ENCODE results near the gene ZSWIM5. TPM values are rescaled to one million over a fixed set of nuclear protein-coding genes. Genes with fewer than 3 reads are reported as not detected.
"Not testable (repeated sequence)": the region's sequence is repeated elsewhere in the genome, so short reads cannot be mapped to it uniquely, and the experiment has no call there.

ZSWIM5 gene
- total RNA-seq, 1 experiment from 2014 or later, result 2.2 TPM

DNA sequence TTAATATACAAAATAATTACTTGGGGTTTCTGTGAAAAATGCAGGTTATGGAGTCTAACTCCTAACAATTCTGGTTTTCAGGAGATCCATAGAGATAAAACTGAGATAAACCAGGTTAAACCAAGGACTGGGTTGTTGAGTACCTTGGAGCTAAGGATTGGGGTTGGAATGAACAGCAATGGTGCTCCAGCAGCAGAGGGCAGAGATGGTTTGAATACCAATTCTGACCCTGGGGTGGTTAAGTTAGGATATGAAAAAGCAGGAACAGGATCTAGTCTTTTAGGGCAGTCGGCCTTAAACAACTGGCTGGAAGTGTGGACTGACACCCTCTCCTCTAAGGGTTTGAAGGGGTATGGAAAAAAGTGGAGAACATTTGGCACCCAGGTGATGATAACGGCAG, 141.3 kb downstream of the ZSWIM5 start (continued):
- TF ChIP-seq IRF2 (CRISPR knock-in tag; IDR thresholded peaks at IDR 0.05; ENCODE audit: borderline replicate concordance, low read depth) (no peak), ETV6 (CRISPR knock-in tag; IDR thresholded peaks at IDR 0.05) (no peak), ESRRA (CRISPR knock-in tag; IDR thresholded peaks at IDR 0.05; ENCODE audit: borderline replicate concordance) (no peak)
- TF ChIP-seq, protein P1, sequence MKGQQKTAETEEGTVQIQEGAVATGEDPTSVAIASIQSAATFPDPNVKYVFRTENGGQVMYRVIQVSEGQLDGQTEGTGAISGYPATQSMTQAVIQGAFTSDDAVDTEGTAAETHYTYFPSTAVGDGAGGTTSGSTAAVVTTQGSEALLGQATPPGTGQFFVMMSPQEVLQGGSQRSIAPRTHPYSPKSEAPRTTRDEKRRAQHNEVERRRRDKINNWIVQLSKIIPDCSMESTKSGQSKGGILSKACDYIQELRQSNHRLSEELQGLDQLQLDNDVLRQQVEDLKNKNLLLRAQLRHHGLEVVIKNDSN (CRISPR knock-in tag; IDR thresholded peaks at IDR 0.05), result no peak
- TF ChIP-seq, protein P2, sequence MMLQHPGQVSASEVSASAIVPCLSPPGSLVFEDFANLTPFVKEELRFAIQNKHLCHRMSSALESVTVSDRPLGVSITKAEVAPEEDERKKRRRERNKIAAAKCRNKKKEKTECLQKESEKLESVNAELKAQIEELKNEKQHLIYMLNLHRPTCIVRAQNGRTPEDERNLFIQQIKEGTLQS (CRISPR knock-in tag; conservative IDR thresholded peaks at IDR 0.05), result no peak

DNA sequence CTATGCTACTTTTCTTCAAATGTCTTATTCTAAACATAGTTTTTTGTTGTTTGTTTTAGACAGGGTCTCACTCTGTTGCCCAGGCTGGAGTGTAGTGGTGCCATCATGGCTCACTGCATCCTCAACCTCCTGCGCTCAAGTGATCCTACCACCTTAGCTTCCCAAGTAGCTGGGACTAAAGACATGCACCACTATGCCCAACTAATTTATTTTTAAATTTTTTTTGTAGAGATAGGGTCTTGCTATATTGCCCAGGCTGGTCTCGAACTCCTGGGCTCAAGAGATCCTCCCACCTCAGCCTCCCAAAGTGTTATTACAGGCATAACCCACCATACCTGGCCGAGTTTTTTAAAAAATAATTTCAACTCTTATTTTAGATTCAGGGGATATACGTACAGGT, 143.9 kb downstream of the ZSWIM5 start:
- ATAC-seq; H3K27me3 Mint-ChIP-seq (ENCODE audit: low read depth); H3K4me3 Mint-ChIP-seq; DNase-seq (ENCODE audit: low spot score); H3K9me3 Mint-ChIP-seq; H3K36me3 Mint-ChIP-seq; H3K4me1 Mint-ChIP-seq; H3K27ac Mint-ChIP-seq; CTCF ChIA-PET; POLR2A ChIA-PET: not testable (repeated sequence)
- peak; percentile 5; the same call in 1 of the 2 replicates for TF ChIP-seq ZNF121 (CRISPR knock-in tag; IDR thresholded peaks at IDR 0.05)

DNA sequence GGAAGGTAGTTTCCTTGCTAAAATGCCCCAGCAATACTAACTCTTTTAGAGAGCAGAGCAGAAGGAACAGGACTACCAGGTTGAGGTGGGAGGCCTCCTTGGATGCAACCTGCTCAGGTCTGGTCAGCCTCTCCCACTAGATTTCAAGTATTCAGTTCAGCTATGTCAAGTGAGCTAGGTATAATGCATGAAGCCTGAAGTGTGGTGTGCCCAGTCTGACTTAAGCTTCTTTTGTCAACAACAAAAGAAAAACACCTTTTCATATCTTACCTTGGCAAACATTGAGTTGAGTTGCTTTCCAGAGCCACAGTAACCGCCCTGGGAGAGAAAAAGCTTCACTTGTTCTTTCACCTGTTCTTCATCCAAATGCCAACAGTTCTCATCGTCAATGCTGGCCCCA, 146.6 kb downstream of the ZSWIM5 start:
- DNase-seq (ENCODE audit: low spot score), result no peak
- TF ChIP-seq, protein P3, sequence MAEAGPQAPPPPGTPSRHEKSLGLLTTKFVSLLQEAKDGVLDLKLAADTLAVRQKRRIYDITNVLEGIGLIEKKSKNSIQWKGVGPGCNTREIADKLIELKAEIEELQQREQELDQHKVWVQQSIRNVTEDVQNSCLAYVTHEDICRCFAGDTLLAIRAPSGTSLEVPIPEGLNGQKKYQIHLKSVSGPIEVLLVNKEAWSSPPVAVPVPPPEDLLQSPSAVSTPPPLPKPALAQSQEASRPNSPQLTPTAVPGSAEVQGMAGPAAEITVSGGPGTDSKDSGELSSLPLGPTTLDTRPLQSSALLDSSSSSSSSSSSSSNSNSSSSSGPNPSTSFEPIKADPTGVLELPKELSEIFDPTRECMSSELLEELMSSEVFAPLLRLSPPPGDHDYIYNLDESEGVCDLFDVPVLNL (CRISPR knock-in tag; IDR thresholded peaks at IDR 0.05; ENCODE audit: borderline replicate concordance, low read depth), result no peak
- TF ChIP-seq PRRX2 (CRISPR knock-in tag; IDR thresholded peaks at IDR 0.05), result no peak
- TF ChIP-seq SOX15 (CRISPR knock-in tag; IDR thresholded peaks at IDR 0.05), result no peak
- TF ChIP-seq SMAD3 (CRISPR knock-in tag; IDR thresholded peaks at IDR 0.05; ENCODE audit: borderline replicate concordance), result no peak
- no peak for TF ChIP-seq NFYB (CRISPR knock-in tag; conservative IDR thresholded peaks at IDR 0.05; ENCODE audit: low read depth)
- TF ChIP-seq SP1 (CRISPR knock-in tag; conservative IDR thresholded peaks at IDR 0.05), result no peak
- TF ChIP-seq, protein P4, sequence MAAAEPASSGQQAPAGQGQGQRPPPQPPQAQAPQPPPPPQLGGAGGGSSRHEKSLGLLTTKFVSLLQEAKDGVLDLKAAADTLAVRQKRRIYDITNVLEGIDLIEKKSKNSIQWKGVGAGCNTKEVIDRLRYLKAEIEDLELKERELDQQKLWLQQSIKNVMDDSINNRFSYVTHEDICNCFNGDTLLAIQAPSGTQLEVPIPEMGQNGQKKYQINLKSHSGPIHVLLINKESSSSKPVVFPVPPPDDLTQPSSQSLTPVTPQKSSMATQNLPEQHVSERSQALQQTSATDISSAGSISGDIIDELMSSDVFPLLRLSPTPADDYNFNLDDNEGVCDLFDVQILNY (CRISPR knock-in tag; IDR thresholded peaks at IDR 0.05), result no peak
- TF ChIP-seq JUN (CRISPR knock-in tag; IDR thresholded peaks at IDR 0.05), result no peak
- no peak for TF ChIP-seq MXD4 (CRISPR knock-in tag; IDR thresholded peaks at IDR 0.05; ENCODE audit: borderline replicate concordance)
- TF ChIP-seq, protein P5, sequence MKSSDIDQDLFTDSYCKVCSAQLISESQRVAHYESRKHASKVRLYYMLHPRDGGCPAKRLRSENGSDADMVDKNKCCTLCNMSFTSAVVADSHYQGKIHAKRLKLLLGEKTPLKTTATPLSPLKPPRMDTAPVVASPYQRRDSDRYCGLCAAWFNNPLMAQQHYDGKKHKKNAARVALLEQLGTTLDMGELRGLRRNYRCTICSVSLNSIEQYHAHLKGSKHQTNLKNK (CRISPR knock-in tag; IDR thresholded peaks at IDR 0.05), result no peak
- no peak for TF ChIP-seq ZBTB21 (CRISPR knock-in tag; IDR thresholded peaks at IDR 0.05; ENCODE audit: borderline replicate concordance)
- TF ChIP-seq JAZF1 (CRISPR knock-in tag; IDR thresholded peaks at IDR 0.05), result no peak
- TF ChIP-seq, protein P6, sequence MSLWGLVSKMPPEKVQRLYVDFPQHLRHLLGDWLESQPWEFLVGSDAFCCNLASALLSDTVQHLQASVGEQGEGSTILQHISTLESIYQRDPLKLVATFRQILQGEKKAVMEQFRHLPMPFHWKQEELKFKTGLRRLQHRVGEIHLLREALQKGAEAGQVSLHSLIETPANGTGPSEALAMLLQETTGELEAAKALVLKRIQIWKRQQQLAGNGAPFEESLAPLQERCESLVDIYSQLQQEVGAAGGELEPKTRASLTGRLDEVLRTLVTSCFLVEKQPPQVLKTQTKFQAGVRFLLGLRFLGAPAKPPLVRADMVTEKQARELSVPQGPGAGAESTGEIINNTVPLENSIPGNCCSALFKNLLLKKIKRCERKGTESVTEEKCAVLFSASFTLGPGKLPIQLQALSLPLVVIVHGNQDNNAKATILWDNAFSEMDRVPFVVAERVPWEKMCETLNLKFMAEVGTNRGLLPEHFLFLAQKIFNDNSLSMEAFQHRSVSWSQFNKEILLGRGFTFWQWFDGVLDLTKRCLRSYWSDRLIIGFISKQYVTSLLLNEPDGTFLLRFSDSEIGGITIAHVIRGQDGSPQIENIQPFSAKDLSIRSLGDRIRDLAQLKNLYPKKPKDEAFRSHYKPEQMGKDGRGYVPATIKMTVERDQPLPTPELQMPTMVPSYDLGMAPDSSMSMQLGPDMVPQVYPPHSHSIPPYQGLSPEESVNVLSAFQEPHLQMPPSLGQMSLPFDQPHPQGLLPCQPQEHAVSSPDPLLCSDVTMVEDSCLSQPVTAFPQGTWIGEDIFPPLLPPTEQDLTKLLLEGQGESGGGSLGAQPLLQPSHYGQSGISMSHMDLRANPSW (CRISPR knock-in tag; conservative IDR thresholded peaks at IDR 0.05; ENCODE audit: low read depth), result no peak
- TF ChIP-seq, protein P7, sequence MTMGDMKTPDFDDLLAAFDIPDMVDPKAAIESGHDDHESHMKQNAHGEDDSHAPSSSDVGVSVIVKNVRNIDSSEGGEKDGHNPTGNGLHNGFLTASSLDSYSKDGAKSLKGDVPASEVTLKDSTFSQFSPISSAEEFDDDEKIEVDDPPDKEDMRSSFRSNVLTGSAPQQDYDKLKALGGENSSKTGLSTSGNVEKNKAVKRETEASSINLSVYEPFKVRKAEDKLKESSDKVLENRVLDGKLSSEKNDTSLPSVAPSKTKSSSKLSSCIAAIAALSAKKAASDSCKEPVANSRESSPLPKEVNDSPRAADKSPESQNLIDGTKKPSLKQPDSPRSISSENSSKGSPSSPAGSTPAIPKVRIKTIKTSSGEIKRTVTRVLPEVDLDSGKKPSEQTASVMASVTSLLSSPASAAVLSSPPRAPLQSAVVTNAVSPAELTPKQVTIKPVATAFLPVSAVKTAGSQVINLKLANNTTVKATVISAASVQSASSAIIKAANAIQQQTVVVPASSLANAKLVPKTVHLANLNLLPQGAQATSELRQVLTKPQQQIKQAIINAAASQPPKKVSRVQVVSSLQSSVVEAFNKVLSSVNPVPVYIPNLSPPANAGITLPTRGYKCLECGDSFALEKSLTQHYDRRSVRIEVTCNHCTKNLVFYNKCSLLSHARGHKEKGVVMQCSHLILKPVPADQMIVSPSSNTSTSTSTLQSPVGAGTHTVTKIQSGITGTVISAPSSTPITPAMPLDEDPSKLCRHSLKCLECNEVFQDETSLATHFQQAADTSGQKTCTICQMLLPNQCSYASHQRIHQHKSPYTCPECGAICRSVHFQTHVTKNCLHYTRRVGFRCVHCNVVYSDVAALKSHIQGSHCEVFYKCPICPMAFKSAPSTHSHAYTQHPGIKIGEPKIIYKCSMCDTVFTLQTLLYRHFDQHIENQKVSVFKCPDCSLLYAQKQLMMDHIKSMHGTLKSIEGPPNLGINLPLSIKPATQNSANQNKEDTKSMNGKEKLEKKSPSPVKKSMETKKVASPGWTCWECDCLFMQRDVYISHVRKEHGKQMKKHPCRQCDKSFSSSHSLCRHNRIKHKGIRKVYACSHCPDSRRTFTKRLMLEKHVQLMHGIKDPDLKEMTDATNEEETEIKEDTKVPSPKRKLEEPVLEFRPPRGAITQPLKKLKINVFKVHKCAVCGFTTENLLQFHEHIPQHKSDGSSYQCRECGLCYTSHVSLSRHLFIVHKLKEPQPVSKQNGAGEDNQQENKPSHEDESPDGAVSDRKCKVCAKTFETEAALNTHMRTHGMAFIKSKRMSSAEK (CRISPR knock-in tag; IDR thresholded peaks at IDR 0.05; ENCODE audit: borderline replicate concordance), result no peak
- TF ChIP-seq, protein P8, sequence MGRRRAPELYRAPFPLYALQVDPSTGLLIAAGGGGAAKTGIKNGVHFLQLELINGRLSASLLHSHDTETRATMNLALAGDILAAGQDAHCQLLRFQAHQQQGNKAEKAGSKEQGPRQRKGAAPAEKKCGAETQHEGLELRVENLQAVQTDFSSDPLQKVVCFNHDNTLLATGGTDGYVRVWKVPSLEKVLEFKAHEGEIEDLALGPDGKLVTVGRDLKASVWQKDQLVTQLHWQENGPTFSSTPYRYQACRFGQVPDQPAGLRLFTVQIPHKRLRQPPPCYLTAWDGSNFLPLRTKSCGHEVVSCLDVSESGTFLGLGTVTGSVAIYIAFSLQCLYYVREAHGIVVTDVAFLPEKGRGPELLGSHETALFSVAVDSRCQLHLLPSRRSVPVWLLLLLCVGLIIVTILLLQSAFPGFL (CRISPR knock-in tag; IDR thresholded peaks at IDR 0.05; ENCODE audit: borderline replicate concordance), result no peak
- TF ChIP-seq FOXK1 (CRISPR knock-in tag; IDR thresholded peaks at IDR 0.05), result no peak
- no peak for TF ChIP-seq ETV6 (CRISPR knock-in tag; IDR thresholded peaks at IDR 0.05)
- TF ChIP-seq CBFB (CRISPR knock-in tag; IDR thresholded peaks at IDR 0.05; ENCODE audit: low read depth), result no peak
- Mint-ChIP-seq H3K4me1 (peaks cover 9% of the 10 kb centered on the region), H3K27ac (no peak overlapping the region; the same call in 1 of the 2 replicates), H3K9me3 (no peaks in the 10 kb centered on the region), H3K36me3 (no peaks in the 10 kb centered on the region), H3K27me3 (ENCODE audit: low read depth) (no peaks in the 10 kb centered on the region), H3K4me3 (no peak overlapping the region)
- no peak for ATAC-seq
- POLR2A ChIA-PET, result no interaction called here
- CTCF ChIA-PET, result no interaction called here

Data from WTC11 (cell line).